Measurements from ENCODE around the gene PLXNC1. TPM values are rescaled to one million over a fixed set of nuclear protein-coding genes. Genes with fewer than 3 reads are reported as not detected.

The PLXNC1 gene
- total and polyA plus RNA-seq, 2 donors (not counting 1 experiment from before 2014, with no cell fraction given), result 9.7 to 33.6 TPM

GRCh38 chr12:94175763-94176668 lies 27.6 kb downstream of the PLXNC1 start:
- Mint-ChIP-seq H3K4me3 (peak overlapping the region; percentile 55), H3K9me3 (ENCODE audit: insufficient read depth) (peaks cover 3% of the 10 kb centered on the region), H3K27me3 (no peaks in the 10 kb centered on the region), H3K4me1 (peaks cover 57% of the 10 kb centered on the region), H3K27ac (peak overlapping the region; percentile 64)
- no peaks in the 10 kb centered on the region for H3K27me3 ChIP-seq (replicated peaks in 1 of 4; ENCODE audit: control extremely low read depth in 1 of 4, control insufficient read depth in 3 of 4, insufficient read depth in 4 of 4, low read length in 3 of 4)
- 30% methylated on average over 6 of the region's 10 CpGs for WGBS (ENCODE audit: insufficient coverage)
- intact Hi-C loops (cut with micrococcal nuclease), result loop anchor here (2.0 kb wide), 2 partner anchors 33 to 65 kb away; no protein-coding TSS in a partner anchor
- TF ChIP-seq CTCF (IDR thresholded peaks at IDR 0.05) (no peak), EZH2 (IDR thresholded peaks at IDR 0.05; ENCODE audit: borderline replicate concordance, insufficient read depth, low read depth, low read length, poor library complexity, severe bottlenecking) (no peak)
- CTCF ChIA-PET, result interaction anchor here (0.9 kb wide), 1 partner anchor 27 kb away, joined by 3 read pairs; no protein-coding TSS in a partner anchor
- no peaks in the 10 kb centered on the region for H4K20me1 ChIP-seq (ENCODE audit: control insufficient read depth, insufficient read depth, low read length, poor library complexity, severe bottlenecking)
- peak overlapping the region; percentile 32 for H2AFZ ChIP-seq (ENCODE audit: insufficient read depth, low read depth, low read length, poor library complexity, severe bottlenecking)
- H3K4me3 ChIP-seq (ENCODE audit: control extremely low read depth in 1 of 5, extremely low read depth in 1 of 5, insufficient read depth in 1 of 5, low read depth in 2 of 5, low read length in 4 of 5), result peak overlapping the region in 1 of 5 experiments; percentile 24
- DNase-seq (peak; percentile 28), ATAC-seq (ENCODE audit: low read depth) (peak; percentile 28)
- H3K9ac ChIP-seq (ENCODE audit: low read length), result peak overlapping the region; percentile 11
- POLR2A ChIA-PET, result no interaction called here
- H3K36me3 ChIP-seq (replicated peaks in 1 of 2; ENCODE audit: control extremely low read depth in 1 of 2, control insufficient read depth in 1 of 2, extremely low read depth in 1 of 2, insufficient read depth in 2 of 2, low read length in 1 of 2), result peaks cover 0 to 9% of the 10 kb centered on the region in 2 experiments
- no peak overlapping the region for H3K27ac ChIP-seq (ENCODE audit: low read length in 2 of 2)
- peak overlapping the region; percentile 76 for H3K4me2 ChIP-seq (replicated peaks; ENCODE audit: low read depth, low read length, poor library complexity, severe bottlenecking)
- peaks cover 0 to 6% (median 2%) of the 10 kb centered on the region in 3 donors for H3K9me3 ChIP-seq (ENCODE audit: control extremely low read depth in 1 of 3, control insufficient read depth in 2 of 3, insufficient read depth in 1 of 3, low read length in 2 of 3)
- peaks cover 37 to 43% of the 10 kb centered on the region in 2 donors for H3K4me1 ChIP-seq (ENCODE audit: control insufficient read depth in 2 of 2, insufficient read depth in 2 of 2, low read length in 2 of 2)
- H3K79me2 ChIP-seq (ENCODE audit: control insufficient read depth, insufficient read depth, low read length), result peaks cover 23% of the 10 kb centered on the region

GRCh38 chr12:94178054-94178453 lies 29.7 kb downstream of the PLXNC1 start:
- Histone ChIP-seq H3K9ac (ENCODE audit: low read length) (no peak overlapping the region), H3K4me3 (ENCODE audit: control extremely low read depth in 1 of 5, extremely low read depth in 1 of 5, insufficient read depth in 1 of 5, low read depth in 2 of 5, low read length in 4 of 5) (no peak overlapping the region), H4K20me1 (ENCODE audit: control insufficient read depth, insufficient read depth, low read length, poor library complexity, severe bottlenecking) (no peaks in the 10 kb centered on the region), H3K9me3 (ENCODE audit: control extremely low read depth in 1 of 3, control insufficient read depth in 2 of 3, insufficient read depth in 1 of 3, low read length in 2 of 3) (peaks cover 0 to 6% (median 2%) of the 10 kb centered on the region in 3 donors), H3K27ac (ENCODE audit: low read length in 2 of 2) (no peak overlapping the region), H3K79me2 (ENCODE audit: control insufficient read depth, insufficient read depth, low read length) (peaks cover 23% of the 10 kb centered on the region), H2AFZ (ENCODE audit: insufficient read depth, low read depth, low read length, poor library complexity, severe bottlenecking) (no peak overlapping the region), H3K36me3 (replicated peaks in 1 of 2; ENCODE audit: control extremely low read depth in 1 of 2, control insufficient read depth in 1 of 2, extremely low read depth in 1 of 2, insufficient read depth in 2 of 2, low read length in 1 of 2) (peaks cover 0 to 7% of the 10 kb centered on the region in 2 experiments), H3K4me1 (ENCODE audit: control insufficient read depth in 2 of 2, insufficient read depth in 2 of 2, low read length in 2 of 2) (peaks cover 33 to 38% of the 10 kb centered on the region in 2 donors), H3K27me3 (replicated peaks in 1 of 4; ENCODE audit: control extremely low read depth in 1 of 4, control insufficient read depth in 3 of 4, insufficient read depth in 4 of 4, low read length in 3 of 4) (no peaks in the 10 kb centered on the region), H3K4me2 (replicated peaks; ENCODE audit: low read depth, low read length, poor library complexity, severe bottlenecking) (no peak overlapping the region)
- TF ChIP-seq CTCF (IDR thresholded peaks at IDR 0.05) (no peak), EZH2 (IDR thresholded peaks at IDR 0.05; ENCODE audit: borderline replicate concordance, insufficient read depth, low read depth, low read length, poor library complexity, severe bottlenecking) (no peak)
- DNase-seq (no peak), ATAC-seq (ENCODE audit: low read depth) (no peak)
- no peaks in the 10 kb centered on the region for H3K27me3 Mint-ChIP-seq
- H3K4me3 Mint-ChIP-seq, result no peak overlapping the region
- H3K9me3 Mint-ChIP-seq (ENCODE audit: insufficient read depth), result peaks cover 3% of the 10 kb centered on the region
- intact Hi-C loops (cut with micrococcal nuclease), result no loop called here
- ChIA-PET POLR2A (no interaction called here), CTCF (interaction anchor here (1.2 to 1.5 kb wide), 3 partner anchors 9 to 21 kb away, joined by 3 to 4 read pairs (median 3); no protein-coding TSS in a partner anchor)
- H3K4me1 Mint-ChIP-seq, result peaks cover 47% of the 10 kb centered on the region
- no peak overlapping the region for H3K27ac Mint-ChIP-seq

All from B cell (primary cell).